GM23248 (cell line): ENCODE data around the gene PIP5K1C.

Experiments
- EZH2 ChIP-seq: fragments of 200-600 bp; sonication (generic); IDR thresholded peaks from 2 replicates; pipeline ENCODE4 v1.6.1; 2018; ENCODE audit warnings: antibody characterized with exemption, mild to moderate bottlenecking; ENCODE audit not compliant: insufficient read depth, poor library complexity, severe bottlenecking
- EZH2phosphoT487 ChIP-seq: fragments of 200-600 bp; sonication (generic); IDR thresholded peaks from 2 replicates; pipeline ENCODE4 v1.6.1; 2018; ENCODE audit warnings: antibody characterized with exemption, moderate library complexity, mild to moderate bottlenecking, low read depth; ENCODE audit not compliant: insufficient read depth

DNA sequence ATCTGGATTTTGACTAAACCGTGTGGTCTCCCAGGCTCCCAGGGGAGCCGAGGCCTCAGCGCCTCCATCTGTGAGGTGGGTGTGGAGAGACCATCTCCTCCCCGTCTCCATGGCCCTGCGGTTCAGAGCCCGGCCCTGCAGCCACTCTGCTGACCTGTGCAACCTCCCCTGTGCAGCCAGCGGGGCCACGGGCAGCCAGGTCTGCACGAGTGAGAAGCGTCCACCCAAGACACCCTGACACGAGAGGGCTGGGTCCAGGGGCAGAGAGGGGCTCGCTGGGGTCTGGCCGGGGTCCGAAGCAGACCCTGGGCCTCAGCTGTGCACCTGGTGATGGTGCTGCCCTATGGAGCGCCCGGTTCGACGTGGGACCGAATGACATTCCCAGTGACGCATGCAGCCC lies 63.3 kb downstream of the PIP5K1C start:
- TF ChIP-seq EZH2: no peak
- TF ChIP-seq EZH2phosphoT487: no peak
